Measurements from ENCODE around the gene AACS.

Gene AACS

DNA sequence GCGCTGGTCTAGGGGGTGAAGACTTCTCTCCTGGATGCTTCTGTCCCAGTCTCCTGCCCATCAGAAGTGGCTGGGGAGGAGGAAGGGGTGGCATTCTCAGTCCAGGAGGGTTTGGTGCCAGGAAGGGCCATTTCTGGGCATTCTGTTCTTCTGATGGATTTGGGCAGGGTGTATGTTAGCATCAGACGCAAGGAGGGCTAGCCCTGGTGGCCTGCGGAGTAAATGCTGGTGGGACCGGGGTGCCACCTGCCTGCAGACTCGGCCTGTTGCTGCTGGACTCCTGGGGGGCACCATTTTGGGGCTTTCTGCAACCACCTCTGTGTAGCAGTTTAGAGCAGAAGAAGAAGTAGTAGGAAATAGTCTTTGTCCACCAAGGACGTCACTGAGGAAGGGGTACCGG is 31.7 kb downstream of the AACS start:
- H3K27ac ChIP-seq (replicated peaks): no peak overlapping the region
- H3K4me3 ChIP-seq (replicated peaks; ENCODE audit: insufficient read depth, low read length): no peak overlapping the region
- DNase-seq (ENCODE audit: low read depth in 1 of 2, low spot score in 1 of 2): no peak
- TF ChIP-seq GABPA (IDR thresholded peaks at IDR 0.05; ENCODE audit: low read depth): no peak
- TF ChIP-seq, protein P1, sequence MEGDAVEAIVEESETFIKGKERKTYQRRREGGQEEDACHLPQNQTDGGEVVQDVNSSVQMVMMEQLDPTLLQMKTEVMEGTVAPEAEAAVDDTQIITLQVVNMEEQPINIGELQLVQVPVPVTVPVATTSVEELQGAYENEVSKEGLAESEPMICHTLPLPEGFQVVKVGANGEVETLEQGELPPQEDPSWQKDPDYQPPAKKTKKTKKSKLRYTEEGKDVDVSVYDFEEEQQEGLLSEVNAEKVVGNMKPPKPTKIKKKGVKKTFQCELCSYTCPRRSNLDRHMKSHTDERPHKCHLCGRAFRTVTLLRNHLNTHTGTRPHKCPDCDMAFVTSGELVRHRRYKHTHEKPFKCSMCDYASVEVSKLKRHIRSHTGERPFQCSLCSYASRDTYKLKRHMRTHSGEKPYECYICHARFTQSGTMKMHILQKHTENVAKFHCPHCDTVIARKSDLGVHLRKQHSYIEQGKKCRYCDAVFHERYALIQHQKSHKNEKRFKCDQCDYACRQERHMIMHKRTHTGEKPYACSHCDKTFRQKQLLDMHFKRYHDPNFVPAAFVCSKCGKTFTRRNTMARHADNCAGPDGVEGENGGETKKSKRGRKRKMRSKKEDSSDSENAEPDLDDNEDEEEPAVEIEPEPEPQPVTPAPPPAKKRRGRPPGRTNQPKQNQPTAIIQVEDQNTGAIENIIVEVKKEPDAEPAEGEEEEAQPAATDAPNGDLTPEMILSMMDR (IDR thresholded peaks at IDR 0.05; ENCODE audit: insufficient read depth, low read length): no peak
- no peak for TF ChIP-seq POLR2AphosphoS5 (IDR thresholded peaks at IDR 0.05; ENCODE audit: low read depth)
- TF ChIP-seq SPI1 (IDR thresholded peaks at IDR 0.05; ENCODE audit: borderline replicate concordance, low read depth): no peak
- TF ChIP-seq, protein P2, sequence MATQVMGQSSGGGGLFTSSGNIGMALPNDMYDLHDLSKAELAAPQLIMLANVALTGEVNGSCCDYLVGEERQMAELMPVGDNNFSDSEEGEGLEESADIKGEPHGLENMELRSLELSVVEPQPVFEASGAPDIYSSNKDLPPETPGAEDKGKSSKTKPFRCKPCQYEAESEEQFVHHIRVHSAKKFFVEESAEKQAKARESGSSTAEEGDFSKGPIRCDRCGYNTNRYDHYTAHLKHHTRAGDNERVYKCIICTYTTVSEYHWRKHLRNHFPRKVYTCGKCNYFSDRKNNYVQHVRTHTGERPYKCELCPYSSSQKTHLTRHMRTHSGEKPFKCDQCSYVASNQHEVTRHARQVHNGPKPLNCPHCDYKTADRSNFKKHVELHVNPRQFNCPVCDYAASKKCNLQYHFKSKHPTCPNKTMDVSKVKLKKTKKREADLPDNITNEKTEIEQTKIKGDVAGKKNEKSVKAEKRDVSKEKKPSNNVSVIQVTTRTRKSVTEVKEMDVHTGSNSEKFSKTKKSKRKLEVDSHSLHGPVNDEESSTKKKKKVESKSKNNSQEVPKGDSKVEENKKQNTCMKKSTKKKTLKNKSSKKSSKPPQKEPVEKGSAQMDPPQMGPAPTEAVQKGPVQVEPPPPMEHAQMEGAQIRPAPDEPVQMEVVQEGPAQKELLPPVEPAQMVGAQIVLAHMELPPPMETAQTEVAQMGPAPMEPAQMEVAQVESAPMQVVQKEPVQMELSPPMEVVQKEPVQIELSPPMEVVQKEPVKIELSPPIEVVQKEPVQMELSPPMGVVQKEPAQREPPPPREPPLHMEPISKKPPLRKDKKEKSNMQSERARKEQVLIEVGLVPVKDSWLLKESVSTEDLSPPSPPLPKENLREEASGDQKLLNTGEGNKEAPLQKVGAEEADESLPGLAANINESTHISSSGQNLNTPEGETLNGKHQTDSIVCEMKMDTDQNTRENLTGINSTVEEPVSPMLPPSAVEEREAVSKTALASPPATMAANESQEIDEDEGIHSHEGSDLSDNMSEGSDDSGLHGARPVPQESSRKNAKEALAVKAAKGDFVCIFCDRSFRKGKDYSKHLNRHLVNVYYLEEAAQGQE (IDR thresholded peaks at IDR 0.05; ENCODE audit: insufficient replicate concordance, low read depth): no peak
- no peaks in the 10 kb centered on the region for H3K27me3 ChIP-seq (ENCODE audit: insufficient read depth, poor library complexity, severe bottlenecking)

GRCh38 chr12:125097427-125097826 is 32.2 kb downstream of the AACS start:
- Histone ChIP-seq H3K27me3 (ENCODE audit: insufficient read depth, poor library complexity, severe bottlenecking) (no peaks in the 10 kb centered on the region), H3K27ac (replicated peaks) (no peak overlapping the region), H3K4me3 (replicated peaks; ENCODE audit: insufficient read depth, low read length) (no peak overlapping the region)
- TF ChIP-seq, protein P1 (IDR thresholded peaks at IDR 0.05; ENCODE audit: insufficient read depth, low read length): no peak
- TF ChIP-seq GABPA (IDR thresholded peaks at IDR 0.05; ENCODE audit: low read depth) (no peak), SPI1 (IDR thresholded peaks at IDR 0.05; ENCODE audit: borderline replicate concordance, low read depth) (no peak), POLR2AphosphoS5 (IDR thresholded peaks at IDR 0.05; ENCODE audit: low read depth) (no peak)
- TF ChIP-seq, protein P2 (IDR thresholded peaks at IDR 0.05; ENCODE audit: insufficient replicate concordance, low read depth): no peak
- DNase-seq (ENCODE audit: low read depth in 1 of 2, low spot score in 1 of 2): no peak

DNA sequence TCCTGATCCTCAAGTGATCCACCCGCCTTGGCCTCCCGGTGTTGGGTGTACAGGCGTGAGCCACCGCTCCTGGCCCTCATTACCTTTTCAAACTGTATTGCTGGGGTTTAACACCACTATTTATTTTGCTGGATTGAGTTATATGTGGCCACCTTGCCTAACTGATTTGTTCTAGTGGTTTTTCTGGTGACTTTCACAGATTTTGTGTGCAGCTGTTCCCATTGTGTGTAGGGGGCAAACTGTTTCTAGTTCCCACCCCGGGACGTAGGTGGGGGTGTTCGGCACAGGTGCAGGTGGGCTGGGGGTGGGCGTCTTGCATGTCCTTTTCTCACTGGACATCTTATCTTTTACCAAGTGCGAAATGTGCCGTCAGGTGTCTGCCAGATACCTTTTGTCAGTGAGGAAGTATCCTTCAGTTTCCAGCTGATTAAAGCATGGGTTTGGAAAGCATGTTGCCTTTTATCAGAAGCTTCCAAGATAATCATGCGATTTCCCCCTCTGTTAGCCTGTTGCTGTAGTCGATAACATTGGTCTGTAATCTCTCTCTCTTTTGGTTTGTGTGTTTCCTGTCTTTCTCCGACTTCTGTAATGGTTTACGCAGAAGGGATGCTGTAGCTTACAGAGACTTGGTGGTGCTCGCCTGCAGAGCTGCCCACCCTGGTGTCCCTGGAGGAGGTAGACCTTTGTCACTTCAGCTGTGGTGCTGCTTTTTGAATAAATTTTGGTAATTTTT is 33.6 kb downstream of the AACS start:
- H3K27ac ChIP-seq (replicated peaks): no peak overlapping the region

More for the DNA sequence above, 33.6 kb downstream of the AACS start:
- TF ChIP-seq, protein P2 (IDR thresholded peaks at IDR 0.05; ENCODE audit: insufficient replicate concordance, low read depth): no peak
- no peak for TF ChIP-seq SPI1 (IDR thresholded peaks at IDR 0.05; ENCODE audit: borderline replicate concordance, low read depth)
- TF ChIP-seq, protein P1 (IDR thresholded peaks at IDR 0.05; ENCODE audit: insufficient read depth, low read length): no peak
- no peak for TF ChIP-seq GABPA (IDR thresholded peaks at IDR 0.05; ENCODE audit: low read depth)
- TF ChIP-seq POLR2AphosphoS5 (IDR thresholded peaks at IDR 0.05; ENCODE audit: low read depth): no peak
- DNase-seq (ENCODE audit: low read depth in 1 of 2, low spot score in 1 of 2): no peak
- no peak overlapping the region for H3K4me3 ChIP-seq (replicated peaks; ENCODE audit: insufficient read depth, low read length)
- H3K27me3 ChIP-seq (ENCODE audit: insufficient read depth, poor library complexity, severe bottlenecking): no peaks in the 10 kb centered on the region

Measured in HL-60 (cell line).